HepG2 (cell line): ENCODE data around the gene TXNL4B. TPM values are rescaled to one million over a fixed set of nuclear protein-coding genes. Genes with fewer than 3 reads are reported as not detected.

Experiments
- AGO1 ChIP-seq: fragments of 200-400 bp; formaldehyde crosslinking; IDR thresholded peaks from 2 replicates; pipeline ENCODE4 v1.6.1; 2017; ENCODE audit warnings: mild to moderate bottlenecking, low read depth, low read length, moderate library complexity; ENCODE audit not compliant: poor library complexity, severe bottlenecking
- ELF1 ChIP-seq: sonication (generic); formaldehyde crosslinking; IDR thresholded peaks from 2 replicates; pipeline ENCODE4 v1.4.0; 2020; ENCODE audit warnings: missing genetic modification reagents
- ETV5 ChIP-seq: IDR thresholded peaks from 2 replicates; pipeline ENCODE4 v1.6.1; 2018; ENCODE audit warnings: missing biosample characterization, missing genetic modification reagents, inconsistent platforms, borderline replicate concordance
- PITX1 ChIP-seq: sonication (generic); formaldehyde crosslinking; IDR thresholded peaks from 2 replicates; pipeline ENCODE4 v1.5.1; 2020; ENCODE audit warnings: mild to moderate bottlenecking, missing genetic modification reagents
- RORA ChIP-seq: sonication (generic); formaldehyde crosslinking; IDR thresholded peaks from 2 replicates; pipeline ENCODE4 v1.5.0; 2020; ENCODE audit warnings: mild to moderate bottlenecking, missing genetic modification reagents, moderate library complexity
- SATB2 ChIP-seq: sonication (generic); formaldehyde crosslinking; IDR thresholded peaks from 2 replicates; pipeline ENCODE4 v1.5.0; 2020; ENCODE audit warnings: missing genetic modification reagents
- SOX6 ChIP-seq, 2 experiments: fragments of 450-650 bp in 1 of 2; sonication (generic) in 1 of 2; formaldehyde crosslinking in 1 of 2; IDR thresholded peaks; 2 replicates each; pipeline versions ENCODE4 v1.4.0 to v1.6.1; 2017 to 2020; ENCODE audit warnings: antibody characterized with exemption in 1 of 2, mild to moderate bottlenecking in 1 of 2, missing genetic modification reagents in 1 of 2
- TCF12 ChIP-seq, 2 experiments: fragments of 450-650 bp in 1 of 2; sonication (generic) in 1 of 2; formaldehyde crosslinking in 1 of 2; IDR thresholded peaks; 2 replicates each; pipeline versions ENCODE4 v1.6.1 to v1.8.0; 2017 to 2022; ENCODE audit warnings: antibody characterized with exemption in 1 of 2, mild to moderate bottlenecking in 1 of 2, missing genetic modification reagents in 1 of 2, moderate library complexity in 1 of 2
- ZNF451 ChIP-seq: sonication (generic); formaldehyde crosslinking; IDR thresholded peaks from 2 replicates; pipeline ENCODE4 v1.5.0; 2020; ENCODE audit warnings: mild to moderate bottlenecking, missing genetic modification reagents
- ZNF761 ChIP-seq: sonication (generic); formaldehyde crosslinking; conservative IDR thresholded peaks from 2 replicates; pipeline ENCODE4 v1.4.0; 2020; ENCODE audit warnings: mild to moderate bottlenecking, missing genetic modification reagents
- polyA plus RNA-seq, 8 experiments: library from polyadenylated mRNA; depleted of rRNA in 3 of 8; stranded (reverse) in 7 of 8; unstranded in 1 of 8; fragments of >200 nt; fragmentation: Illumina TruSeq in 4 of 8; extraction: Trizol in 4 of 8; gene quantifications; 2 replicates each; pipeline versions ENCODE4 v1.2.1 to v1.2.3, GENCODE V29; 2011 to 2016; ENCODE audit warnings: low read depth in 4 of 8, missing spikeins in 1 of 8, mixed read lengths in 1 of 8; ENCODE audit not compliant: insufficient read depth in 1 of 8
- total RNA-seq, 5 experiments: library from RNA; depleted of rRNA; stranded (reverse); fragments of >200 nt; fragmentation: Illumina TruSeq; extraction: Trizol; gene quantifications; 2 replicates each; pipeline ENCODE4 v1.2.3, GENCODE V29; 2016; ENCODE audit warnings: low read depth in 1 of 5
- TF ChIP-seq, protein P1 (sequence below): sonication (generic); formaldehyde crosslinking; IDR thresholded peaks from 2 replicates; pipeline ENCODE4 v1.5.1; 2020; ENCODE audit warnings: missing genetic modification reagents, mild to moderate bottlenecking, borderline replicate concordance
- TF ChIP-seq, protein P2 (sequence below): sonication (generic); formaldehyde crosslinking; IDR thresholded peaks from 2 replicates; pipeline ENCODE4 v1.5.0; 2020; ENCODE audit warnings: missing genetic modification reagents
- TF ChIP-seq, protein P3 (sequence below): sonication (generic); formaldehyde crosslinking; IDR thresholded peaks from 2 replicates; pipeline ENCODE4 v1.4.0; 2020; ENCODE audit warnings: missing genetic modification reagents, mild to moderate bottlenecking, borderline replicate concordance
- TF ChIP-seq, protein P4 (sequence below): sonication (generic); formaldehyde crosslinking; IDR thresholded peaks from 2 replicates; pipeline ENCODE4 v1.8.1; 2022; ENCODE audit warnings: low read depth, mild to moderate bottlenecking, missing genetic modification reagents

TXNL4B gene
- total and polyA plus RNA-seq, 2 of the 13 experiments (the other 11 are each of a cell fraction or from before 2014, with no cell fraction given): 17.4 to 18.3 TPM

DNA sequence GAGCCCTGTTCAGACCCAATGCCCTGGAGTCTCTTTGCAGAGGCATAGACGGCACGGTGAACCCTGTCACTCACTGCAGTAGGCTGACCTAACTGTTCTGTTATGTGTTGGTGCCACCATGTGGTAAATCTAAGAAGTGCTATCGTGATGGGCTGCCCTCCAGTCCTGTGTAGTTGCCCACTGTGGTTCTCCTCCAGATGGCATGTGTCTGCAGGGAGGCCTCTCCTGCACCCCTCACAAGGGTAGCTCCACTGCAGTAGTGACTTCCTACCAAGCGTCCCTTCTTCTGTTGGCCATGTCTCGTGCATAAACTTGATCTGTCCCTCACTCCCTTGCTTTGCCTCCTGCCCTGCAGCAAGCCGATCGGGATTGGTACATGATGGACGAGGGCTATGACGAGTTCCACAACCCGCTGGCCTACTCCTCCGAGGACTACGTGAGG lies 6.0 kb upstream of the TXNL4B start (continued):
- no peak; the same call in 1 of the 2 replicates for TF ChIP-seq ZNF761 (CRISPR knock-in tag)
- no peak for TF ChIP-seq TCF12 (IDR thresholded peaks at IDR 0.05)
- no peak for TF ChIP-seq TCF12 (CRISPR knock-in tag; IDR thresholded peaks at IDR 0.05)
- TF ChIP-seq ELF1 (CRISPR knock-in tag): no peak
- no peak for TF ChIP-seq SOX6 (IDR thresholded peaks at IDR 0.05)
- TF ChIP-seq SOX6 (CRISPR knock-in tag; IDR thresholded peaks at IDR 0.05): 0 out of 2 replicates have a peak, but pooled peaks have one; percentile 11
- TF ChIP-seq, protein P1, sequence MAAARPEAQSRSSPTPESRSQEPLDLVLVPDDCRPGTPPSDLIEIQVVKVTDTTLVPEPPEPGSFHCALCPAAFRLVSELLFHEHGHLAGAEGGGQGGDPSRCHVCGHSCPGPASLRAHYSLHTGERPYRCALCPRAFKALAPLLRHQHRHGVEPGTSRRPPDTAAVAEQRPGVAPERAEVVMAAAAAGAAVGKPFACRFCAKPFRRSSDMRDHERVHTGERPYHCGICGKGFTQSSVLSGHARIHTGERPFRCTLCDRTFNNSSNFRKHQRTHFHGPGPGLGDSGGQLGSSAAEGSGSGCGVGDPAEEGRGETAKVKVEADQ (CRISPR knock-in tag): 0 out of 2 replicates have a peak, but pooled peaks have one; percentile 25
- TF ChIP-seq ZNF451 (CRISPR knock-in tag): no peak
- TF ChIP-seq AGO1: no peak
- no peak for TF ChIP-seq RORA
- TF ChIP-seq, protein P2, sequence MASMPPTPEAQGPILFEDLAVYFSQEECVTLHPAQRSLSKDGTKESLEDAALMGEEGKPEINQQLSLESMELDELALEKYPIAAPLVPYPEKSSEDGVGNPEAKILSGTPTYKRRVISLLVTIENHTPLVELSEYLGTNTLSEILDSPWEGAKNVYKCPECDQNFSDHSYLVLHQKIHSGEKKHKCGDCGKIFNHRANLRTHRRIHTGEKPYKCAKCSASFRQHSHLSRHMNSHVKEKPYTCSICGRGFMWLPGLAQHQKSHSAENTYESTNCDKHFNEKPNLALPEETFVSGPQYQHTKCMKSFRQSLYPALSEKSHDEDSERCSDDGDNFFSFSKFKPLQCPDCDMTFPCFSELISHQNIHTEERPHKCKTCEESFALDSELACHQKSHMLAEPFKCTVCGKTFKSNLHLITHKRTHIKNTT (CRISPR knock-in tag): no peak
- 0 out of 2 replicates have a peak, but pooled peaks have one; percentile 4 for TF ChIP-seq PITX1
- TF ChIP-seq, protein P3, sequence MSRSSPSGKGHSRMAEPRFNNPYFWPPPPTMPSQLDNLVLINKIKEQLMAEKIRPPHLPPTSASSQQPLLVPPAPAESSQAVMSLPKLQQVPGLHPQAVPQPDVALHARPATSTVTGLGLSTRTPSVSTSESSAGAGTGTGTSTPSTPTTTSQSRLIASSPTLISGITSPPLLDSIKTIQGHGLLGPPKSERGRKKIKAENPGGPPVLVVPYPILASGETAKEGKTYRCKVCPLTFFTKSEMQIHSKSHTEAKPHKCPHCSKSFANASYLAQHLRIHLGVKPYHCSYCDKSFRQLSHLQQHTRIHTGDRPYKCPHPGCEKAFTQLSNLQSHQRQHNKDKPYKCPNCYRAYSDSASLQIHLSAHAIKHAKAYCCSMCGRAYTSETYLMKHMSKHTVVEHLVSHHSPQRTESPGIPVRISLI (CRISPR knock-in tag): no peak; the same call in 1 of the 2 replicates
- TF ChIP-seq SATB2: no peak
- no peak; the same call in 1 of the 2 replicates for TF ChIP-seq ETV5 (CRISPR knock-in tag)
- TF ChIP-seq, protein P4, sequence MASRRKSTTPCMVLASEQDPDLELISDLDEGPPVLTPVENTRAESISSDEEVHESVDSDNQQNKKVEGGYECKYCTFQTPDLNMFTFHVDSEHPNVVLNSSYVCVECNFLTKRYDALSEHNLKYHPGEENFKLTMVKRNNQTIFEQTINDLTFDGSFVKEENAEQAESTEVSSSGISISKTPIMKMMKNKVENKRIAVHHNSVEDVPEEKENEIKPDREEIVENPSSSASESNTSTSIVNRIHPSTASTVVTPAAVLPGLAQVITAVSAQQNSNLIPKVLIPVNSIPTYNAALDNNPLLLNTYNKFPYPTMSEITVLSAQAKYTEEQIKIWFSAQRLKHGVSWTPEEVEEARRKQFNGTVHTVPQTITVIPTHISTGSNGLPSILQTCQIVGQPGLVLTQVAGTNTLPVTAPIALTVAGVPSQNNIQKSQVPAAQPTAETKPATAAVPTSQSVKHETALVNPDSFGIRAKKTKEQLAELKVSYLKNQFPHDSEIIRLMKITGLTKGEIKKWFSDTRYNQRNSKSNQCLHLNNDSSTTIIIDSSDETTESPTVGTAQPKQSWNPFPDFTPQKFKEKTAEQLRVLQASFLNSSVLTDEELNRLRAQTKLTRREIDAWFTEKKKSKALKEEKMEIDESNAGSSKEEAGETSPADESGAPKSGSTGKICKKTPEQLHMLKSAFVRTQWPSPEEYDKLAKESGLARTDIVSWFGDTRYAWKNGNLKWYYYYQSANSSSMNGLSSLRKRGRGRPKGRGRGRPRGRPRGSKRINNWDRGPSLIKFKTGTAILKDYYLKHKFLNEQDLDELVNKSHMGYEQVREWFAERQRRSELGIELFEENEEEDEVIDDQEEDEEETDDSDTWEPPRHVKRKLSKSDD (CRISPR knock-in tag): no peak
